Naive B cell (primary cell): ENCODE measurements around the gene PAPLN. TPM values are rescaled to one million over a fixed set of nuclear protein-coding genes. Genes with fewer than 3 reads are reported as not detected.

ENCODE experiments used
- ATAC-seq, 2 donors: fragments of 150-1000 bp; cut with Tn5 transposase; 2 replicates each; pipeline ENCODE4 v1.10.0; 2021; ENCODE audit warnings: low read depth in 2 of 2, mild to moderate bottlenecking in 2 of 2, moderate library complexity in 2 of 2
- DNase-seq: peaks from one replicate; pipeline ENCODE4 v3.0.0; 2022
- H3K27ac Mint-ChIP-seq, 6 donors: one replicate each; pipeline ENCODE4 v1.8.0; 2020 to 2022; ENCODE audit warnings: mild to moderate bottlenecking in 6 of 6, mixed read lengths in 6 of 6, moderate library complexity in 5 of 6, inconsistent platforms in 2 of 6
- H3K27me3 Mint-ChIP-seq, 3 donors: one replicate each; pipeline ENCODE4 v1.8.0; 2021 to 2022; ENCODE audit warnings: mixed read lengths in 3 of 3, mild to moderate bottlenecking in 1 of 3
- H3K36me3 Mint-ChIP-seq, 2 donors: one replicate each; pipeline ENCODE4 v1.8.0; 2020 to 2022; ENCODE audit warnings: mixed read lengths in 2 of 2, inconsistent platforms in 1 of 2, mild to moderate bottlenecking in 1 of 2
- H3K4me1 Mint-ChIP-seq, 3 donors: one replicate each; pipeline ENCODE4 v1.8.0; 2020 to 2022; ENCODE audit warnings: mixed read lengths in 3 of 3, inconsistent platforms in 1 of 3, mild to moderate bottlenecking in 1 of 3, moderate library complexity in 1 of 3
- H3K4me3 Mint-ChIP-seq, 8 donors: one replicate each; pipeline ENCODE4 v1.8.0; 2020 to 2022; ENCODE audit warnings: mild to moderate bottlenecking in 8 of 8, mixed read lengths in 8 of 8, moderate library complexity in 8 of 8, inconsistent platforms in 2 of 8
- H3K9me3 Mint-ChIP-seq, 7 donors: one replicate each; pipeline ENCODE4 v1.8.0; 2020 to 2022; ENCODE audit warnings: mixed read lengths in 7 of 7, mild to moderate bottlenecking in 5 of 7, inconsistent platforms in 2 of 7, moderate library complexity in 1 of 7
- polyA plus RNA-seq, 6 donors: library from polyadenylated mRNA; unstranded; fragments of 300-500 nt; fragmentation: Illumina TruSeq; gene quantifications; one replicate each; pipeline ENCODE4 v1.2.3, GENCODE V29; 2021; ENCODE audit warnings: low read depth in 6 of 6

Gene PAPLN
- polyA plus RNA-seq, 6 donors from 2014 or later, result 0.38 to 0.76 (median 0.59) TPM; not detected in 1

DNA sequence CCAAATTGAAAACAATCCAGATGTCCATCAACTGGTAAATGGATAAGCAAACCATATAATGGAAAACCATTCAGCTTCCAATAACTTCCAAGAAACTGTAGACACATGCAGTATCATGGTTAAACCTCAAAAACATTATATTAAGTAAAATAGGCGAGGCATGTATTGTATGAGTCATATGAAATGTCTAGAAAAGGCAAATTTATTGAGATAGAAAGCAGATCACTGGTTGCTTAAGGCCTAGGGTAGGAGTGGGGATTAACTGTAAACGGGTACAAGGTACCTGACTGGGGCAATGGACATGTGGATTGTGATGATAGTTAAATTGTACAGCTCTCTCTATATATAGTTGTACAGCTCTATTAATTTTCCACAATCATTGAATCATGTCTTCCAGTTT, 21.3 kb upstream of the PAPLN start:
- Mint-ChIP-seq H3K4me1 (no peaks in the 10 kb centered on the region), H3K27ac (no peak overlapping the region), H3K36me3 (peaks cover 23 to 41% of the 10 kb centered on the region in 2 donors), H3K4me3 (no peak overlapping the region), H3K9me3 (no peaks in the 10 kb centered on the region), H3K27me3 (no peaks in the 10 kb centered on the region)
- ATAC-seq (no peak), DNase-seq (no peak)

GRCh38 chr14:73217411-73217810, 19.9 kb upstream of the PAPLN start:
- Mint-ChIP-seq H3K27ac (no peak overlapping the region), H3K4me3 (no peak overlapping the region), H3K4me1 (no peaks in the 10 kb centered on the region), H3K9me3 (no peaks in the 10 kb centered on the region), H3K36me3 (peaks cover 23 to 52% of the 10 kb centered on the region in 2 donors), H3K27me3 (no peaks in the 10 kb centered on the region)
- DNase-seq (no peak), ATAC-seq (no peak)

GRCh38 chr14:73220061-73220460, 17.2 kb upstream of the PAPLN start:
- no peaks in the 10 kb centered on the region for H3K4me1 Mint-ChIP-seq
- no peaks in the 10 kb centered on the region for H3K9me3 Mint-ChIP-seq
- H3K36me3 Mint-ChIP-seq, result peaks cover 27 to 47% of the 10 kb centered on the region in 2 donors
- no peak for ATAC-seq
- H3K27me3 Mint-ChIP-seq, result no peaks in the 10 kb centered on the region
- H3K4me3 Mint-ChIP-seq, result no peak overlapping the region
- DNase-seq, result no peak
- peak overlapping the region in 1 of 6 donors; percentile 37 for H3K27ac Mint-ChIP-seq

DNA sequence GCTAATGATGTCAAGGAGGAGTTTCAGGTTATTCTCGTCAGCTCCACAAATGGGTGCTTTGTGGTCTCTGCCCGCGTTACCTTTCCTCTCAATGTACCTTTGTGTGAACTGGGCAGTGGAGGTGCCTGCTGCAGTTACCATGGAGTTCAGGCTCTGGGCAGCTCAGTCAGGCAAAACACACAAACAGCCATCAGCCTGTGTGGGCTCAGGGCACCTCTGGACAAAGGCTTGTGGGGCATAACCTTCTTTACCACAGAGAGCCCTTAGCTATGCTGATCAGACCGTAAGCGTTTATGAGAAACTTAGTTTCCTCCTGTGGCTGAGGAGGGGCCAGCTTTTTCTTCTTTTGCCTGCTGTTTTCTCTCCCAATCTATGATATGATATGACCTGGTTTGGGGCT, 16.7 kb upstream of the PAPLN start:
- DNase-seq (no peak), ATAC-seq (no peak)
- Mint-ChIP-seq H3K27ac (peak overlapping the region in 2 of 6 donors; percentile 35 to 37), H3K9me3 (no peaks in the 10 kb centered on the region), H3K4me3 (no peak overlapping the region), H3K4me1 (no peaks in the 10 kb centered on the region), H3K27me3 (no peaks in the 10 kb centered on the region), H3K36me3 (peaks cover 33 to 52% of the 10 kb centered on the region in 2 donors)

DNA sequence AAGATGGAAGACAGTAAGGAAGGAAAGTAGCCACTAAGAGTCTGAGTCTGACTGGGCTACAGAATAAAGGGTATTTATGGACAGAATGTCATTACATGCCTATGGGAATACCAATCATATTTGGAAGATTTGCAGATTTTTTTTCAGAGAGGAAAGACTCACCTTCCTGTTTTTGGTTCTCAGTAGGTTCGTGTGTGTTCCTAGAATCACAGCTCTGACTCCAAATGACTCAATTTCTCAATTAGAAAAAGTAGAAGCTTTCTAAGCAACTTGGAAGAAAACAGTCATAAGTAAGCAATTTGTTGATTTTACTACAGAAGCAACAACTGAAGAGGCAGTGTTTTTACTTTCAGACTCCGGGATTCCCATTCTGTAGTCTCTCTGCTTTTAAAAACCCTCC, 15.4 kb upstream of the PAPLN start:
- peaks cover 33 to 49% of the 10 kb centered on the region in 2 donors for H3K36me3 Mint-ChIP-seq
- no peaks in the 10 kb centered on the region for H3K9me3 Mint-ChIP-seq
- ATAC-seq, result no peak
- H3K4me1 Mint-ChIP-seq, result no peaks in the 10 kb centered on the region
- DNase-seq, result no peak
- no peaks in the 10 kb centered on the region for H3K27me3 Mint-ChIP-seq
- peak overlapping the region in 1 of 6 donors; percentile 89 for H3K27ac Mint-ChIP-seq
- no peak overlapping the region for H3K4me3 Mint-ChIP-seq

GRCh38 chr14:73223049-73223448, 14.3 kb upstream of the PAPLN start:
- H3K9me3 Mint-ChIP-seq, result no peaks in the 10 kb centered on the region
- ATAC-seq (peak; percentile 48 to 89), DNase-seq (no peak)
- no peaks in the 10 kb centered on the region for H3K27me3 Mint-ChIP-seq
- H3K27ac Mint-ChIP-seq, result peak overlapping the region in 4 of 6 donors; percentile 48 to 95 (median 71)
- no peak overlapping the region for H3K4me3 Mint-ChIP-seq
- peaks cover 35 to 44% of the 10 kb centered on the region in 2 donors for H3K36me3 Mint-ChIP-seq
- H3K4me1 Mint-ChIP-seq, result no peaks in the 10 kb centered on the region

DNA sequence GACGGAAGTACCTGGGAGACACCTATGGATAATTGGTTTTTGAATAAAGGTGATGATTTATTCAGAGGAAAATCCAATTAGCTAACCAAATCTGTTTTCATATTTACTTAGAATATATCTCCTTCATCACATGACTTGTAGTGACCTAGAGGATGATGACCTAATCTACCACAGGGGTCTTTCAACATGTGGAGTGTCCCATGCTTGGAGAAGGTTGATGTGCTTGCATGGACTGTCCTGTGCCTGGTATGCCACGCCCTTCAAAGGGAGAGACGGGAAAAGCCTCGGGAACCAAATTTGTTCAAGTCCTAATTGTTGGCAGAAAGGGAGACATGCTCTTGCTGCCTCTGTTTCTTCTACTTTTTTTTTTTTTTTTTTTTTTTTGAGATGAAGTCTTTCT, 11.8 kb upstream of the PAPLN start:
- H3K36me3 Mint-ChIP-seq, result peaks cover 23 to 26% of the 10 kb centered on the region in 2 donors
- no peak for DNase-seq
- ATAC-seq, result no peak
- no peaks in the 10 kb centered on the region for H3K4me1 Mint-ChIP-seq
- H3K4me3 Mint-ChIP-seq, result no peak overlapping the region
- peak overlapping the region in 2 of 6 donors; percentile 69 to 77 for H3K27ac Mint-ChIP-seq
- H3K27me3 Mint-ChIP-seq, result no peaks in the 10 kb centered on the region
- H3K9me3 Mint-ChIP-seq, result no peaks in the 10 kb centered on the region

GRCh38 chr14:73227812-73228781, 9.2 kb upstream of the PAPLN start:
- H3K4me3 Mint-ChIP-seq, result no peak overlapping the region
- ATAC-seq, result no peak
- peaks cover 0 to 7% (median 7%) of the 10 kb centered on the region in 3 donors for H3K27me3 Mint-ChIP-seq
- H3K9me3 Mint-ChIP-seq, result no peaks in the 10 kb centered on the region
- peak overlapping the region in 1 of 6 donors; percentile 44 for H3K27ac Mint-ChIP-seq
- no peaks in the 10 kb centered on the region for H3K4me1 Mint-ChIP-seq
- no peak for DNase-seq
- H3K36me3 Mint-ChIP-seq, result peaks cover 6 to 18% of the 10 kb centered on the region in 2 donors

DNA sequence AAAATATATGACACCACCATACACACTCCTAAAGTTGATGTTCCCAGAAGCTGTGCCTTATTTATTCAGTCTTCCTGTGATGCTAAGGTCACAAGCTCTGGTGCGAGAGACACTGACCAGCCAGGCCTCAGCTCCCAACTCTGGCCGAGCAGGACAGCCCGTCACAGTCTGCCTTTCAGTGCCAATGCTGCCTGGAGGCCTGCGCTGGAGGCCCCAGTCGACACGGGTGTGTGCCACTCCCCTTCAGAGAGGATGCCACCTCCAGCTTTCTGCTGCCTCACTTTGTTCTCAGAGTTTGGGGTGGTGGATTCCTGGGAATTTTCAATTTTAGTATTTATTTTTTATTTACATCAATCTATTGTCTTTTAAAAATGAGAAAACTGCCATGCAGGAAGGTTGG, 7.3 kb upstream of the PAPLN start:
- no peak for ATAC-seq
- peaks cover 5 to 15% of the 10 kb centered on the region in 2 donors for H3K36me3 Mint-ChIP-seq
- H3K27me3 Mint-ChIP-seq, result peaks cover 15 to 25% (median 25%) of the 10 kb centered on the region in 3 donors
- H3K4me3 Mint-ChIP-seq, result no peak overlapping the region
- no peak overlapping the region for H3K27ac Mint-ChIP-seq
- DNase-seq, result no peak
- no peaks in the 10 kb centered on the region for H3K9me3 Mint-ChIP-seq
- H3K4me1 Mint-ChIP-seq, result peaks cover 0 to 7% (median 0%) of the 10 kb centered on the region in 3 donors

GRCh38 chr14:73231981-73232851, 5.1 kb upstream of the PAPLN start:
- DNase-seq (no peak), ATAC-seq (peak; percentile 41 to 45)
- Mint-ChIP-seq H3K36me3 (peaks cover 0 to 17% of the 10 kb centered on the region in 2 donors), H3K9me3 (no peaks in the 10 kb centered on the region), H3K27ac (no peak overlapping the region), H3K4me1 (peaks cover 16 to 28% (median 18%) of the 10 kb centered on the region in 3 donors), H3K27me3 (peaks cover 29 to 47% (median 47%) of the 10 kb centered on the region in 3 donors), H3K4me3 (no peak overlapping the region)

GRCh38 chr14:73232984-73233383, 4.3 kb upstream of the PAPLN start:
- no peaks in the 10 kb centered on the region for H3K9me3 Mint-ChIP-seq
- H3K36me3 Mint-ChIP-seq, result peaks cover 0 to 17% of the 10 kb centered on the region in 2 donors
- peaks cover 17 to 30% (median 19%) of the 10 kb centered on the region in 3 donors for H3K4me1 Mint-ChIP-seq
- DNase-seq (no peak), ATAC-seq (no peak)
- H3K27me3 Mint-ChIP-seq, result peaks cover 29 to 49% (median 49%) of the 10 kb centered on the region in 3 donors
- H3K4me3 Mint-ChIP-seq, result no peak overlapping the region
- no peak overlapping the region for H3K27ac Mint-ChIP-seq

DNA sequence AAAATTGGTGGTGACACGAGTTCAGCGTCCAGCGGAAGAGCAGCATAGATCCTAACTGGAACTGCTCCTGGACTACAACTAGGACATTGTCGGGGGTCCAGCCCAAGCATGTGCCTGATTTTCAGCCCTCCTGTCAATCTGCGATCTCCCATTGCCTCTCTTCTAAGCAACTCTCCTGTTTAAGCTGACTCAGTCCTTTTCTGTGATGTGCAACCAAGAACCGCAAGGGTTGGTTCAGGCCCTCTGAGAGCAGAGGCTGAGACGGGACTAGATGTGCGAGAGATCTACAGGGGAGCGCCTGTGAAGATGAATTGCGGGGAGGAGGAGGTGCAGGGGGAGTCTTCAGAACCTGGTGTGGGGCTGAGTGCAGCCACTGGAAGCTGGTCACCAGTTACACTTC, 3.7 kb upstream of the PAPLN start:
- Mint-ChIP-seq H3K4me1 (peaks cover 20 to 36% (median 22%) of the 10 kb centered on the region in 3 donors), H3K27me3 (peaks cover 32 to 50% (median 49%) of the 10 kb centered on the region in 3 donors), H3K9me3 (no peaks in the 10 kb centered on the region), H3K36me3 (peaks cover 0 to 11% of the 10 kb centered on the region in 2 donors), H3K27ac (no peak overlapping the region), H3K4me3 (no peak overlapping the region)
- DNase-seq, result no peak
- no peak for ATAC-seq

DNA sequence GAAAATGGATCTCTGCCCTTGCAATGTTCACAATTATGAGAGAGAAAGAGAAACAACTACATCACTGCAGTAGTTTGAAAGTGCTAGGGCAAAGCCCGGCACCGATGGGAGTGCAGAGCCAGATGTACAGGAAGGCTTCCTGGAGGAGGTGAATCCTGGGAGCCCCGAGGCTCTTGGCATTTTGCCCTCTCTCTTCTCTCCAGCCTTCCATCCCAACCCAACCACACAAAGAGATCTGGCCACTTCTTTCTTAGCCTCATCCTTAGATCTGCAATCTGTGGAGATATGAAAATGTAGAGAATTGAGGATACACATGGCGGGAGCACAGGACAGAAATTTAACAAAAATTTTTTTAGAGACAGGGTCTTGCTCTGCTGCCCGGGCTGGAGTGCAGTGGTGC, 3.3 kb upstream of the PAPLN start:
- Mint-ChIP-seq H3K4me1 (peaks cover 25 to 40% (median 27%) of the 10 kb centered on the region in 3 donors), H3K9me3 (no peaks in the 10 kb centered on the region), H3K4me3 (no peak overlapping the region), H3K27me3 (peaks cover 37 to 55% (median 51%) of the 10 kb centered on the region in 3 donors), H3K36me3 (peaks cover 0 to 9% of the 10 kb centered on the region in 2 donors), H3K27ac (no peak overlapping the region)
- ATAC-seq (no peak), DNase-seq (no peak)
